DOHH2 (cell line): ENCODE results near the gene TULP1.

ENCODE experiments used
- H3F3A ChIP-seq: fragments of 200-600 bp; sonication (generic), shearing (Covaris generic); 2 replicates; pipeline ENCODE4 v1.6.0; 2016; ENCODE audit warnings: antibody characterized with exemption, mild to moderate bottlenecking; ENCODE audit not compliant: control insufficient read depth, insufficient read depth
- H3K27ac ChIP-seq: fragments of 200-600 bp; sonication (generic); 2 replicates; pipeline ENCODE4 v1.5.1; 2014; ENCODE audit warnings: low read depth, mild to moderate bottlenecking, low read length, moderate library complexity
- H3K27me3 ChIP-seq: fragments of 200-600 bp; sonication (generic); 2 replicates; pipeline ENCODE4 v1.6.1; 2014; ENCODE audit warnings: mild to moderate bottlenecking, low read length, mixed read lengths; ENCODE audit not compliant: control insufficient read depth
- H3K36me3 ChIP-seq: fragments of 200-600 bp; sonication (generic); 2 replicates; pipeline ENCODE4 v1.6.1; 2014; ENCODE audit warnings: mild to moderate bottlenecking, low read length, moderate library complexity, mixed read lengths; ENCODE audit not compliant: control insufficient read depth
- H3K4me1 ChIP-seq: fragments of 200-600 bp; sonication (generic); 2 replicates; pipeline ENCODE4 v1.6.1; 2014; ENCODE audit warnings: mild to moderate bottlenecking, low read length, mixed read lengths; ENCODE audit not compliant: control insufficient read depth
- H3K4me2 ChIP-seq: fragments of 200-600 bp; sonication (generic); 2 replicates; pipeline ENCODE4 v1.6.0; 2014; ENCODE audit warnings: mild to moderate bottlenecking, low read length, moderate library complexity
- H3K4me3 ChIP-seq: fragments of 200-600 bp; sonication (generic); 2 replicates; pipeline ENCODE4 v1.5.1; 2014; ENCODE audit warnings: mild to moderate bottlenecking, low read length, mixed read lengths
- H3K79me2 ChIP-seq: fragments of 200-600 bp; sonication (generic); 2 replicates; pipeline ENCODE4 v1.6.1; 2014; ENCODE audit warnings: mild to moderate bottlenecking, low read length, mixed read lengths; ENCODE audit not compliant: control insufficient read depth
- H3K9me2 ChIP-seq: fragments of 200-600 bp; sonication (generic); replicated peaks from 2 replicates; pipeline ENCODE4 v1.6.1; 2014; ENCODE audit warnings: mild to moderate bottlenecking, low read length, mixed read lengths; ENCODE audit not compliant: control insufficient read depth
- H3K9me3 ChIP-seq: fragments of 200-600 bp; sonication (generic); 2 replicates; pipeline ENCODE4 v1.6.1; 2014; ENCODE audit warnings: antibody characterized with exemption, low read length, mixed read lengths; ENCODE audit not compliant: control insufficient read depth, insufficient read depth
- H4K20me1 ChIP-seq: fragments of 200-600 bp; sonication (generic); 2 replicates; pipeline ENCODE4 v1.6.0; 2014; ENCODE audit warnings: low read depth, mild to moderate bottlenecking, antibody characterized with exemption, low read length, moderate library complexity; ENCODE audit not compliant: control insufficient read depth, insufficient read depth
- EZH2phosphoT487 ChIP-seq: fragments of 200-600 bp; sonication (generic); IDR thresholded peaks from 2 replicates; pipeline ENCODE4 v1.6.1; 2017; ENCODE audit warnings: borderline replicate concordance, mild to moderate bottlenecking, antibody characterized with exemption, low read length, moderate library complexity, mixed read lengths
- TF ChIP-seq, protein P1 (sequence below): fragments of 200-600 bp; sonication (generic); IDR thresholded peaks from one replicate; pipeline ENCODE4 v1.5.1; 2014; ENCODE audit warnings: antibody characterized with exemption, mild to moderate bottlenecking, low read depth, low read length; ENCODE audit not compliant: poor library complexity, severe bottlenecking

TULP1 gene

GRCh38 chr6:35550437-35550836 lies 37.7 kb upstream of the TULP1 start:
- H3K4me1 ChIP-seq, result no peaks in the 10 kb centered on the region
- no peaks in the 10 kb centered on the region for H3K36me3 ChIP-seq
- no peak for TF ChIP-seq EZH2phosphoT487
- TF ChIP-seq, protein P1, sequence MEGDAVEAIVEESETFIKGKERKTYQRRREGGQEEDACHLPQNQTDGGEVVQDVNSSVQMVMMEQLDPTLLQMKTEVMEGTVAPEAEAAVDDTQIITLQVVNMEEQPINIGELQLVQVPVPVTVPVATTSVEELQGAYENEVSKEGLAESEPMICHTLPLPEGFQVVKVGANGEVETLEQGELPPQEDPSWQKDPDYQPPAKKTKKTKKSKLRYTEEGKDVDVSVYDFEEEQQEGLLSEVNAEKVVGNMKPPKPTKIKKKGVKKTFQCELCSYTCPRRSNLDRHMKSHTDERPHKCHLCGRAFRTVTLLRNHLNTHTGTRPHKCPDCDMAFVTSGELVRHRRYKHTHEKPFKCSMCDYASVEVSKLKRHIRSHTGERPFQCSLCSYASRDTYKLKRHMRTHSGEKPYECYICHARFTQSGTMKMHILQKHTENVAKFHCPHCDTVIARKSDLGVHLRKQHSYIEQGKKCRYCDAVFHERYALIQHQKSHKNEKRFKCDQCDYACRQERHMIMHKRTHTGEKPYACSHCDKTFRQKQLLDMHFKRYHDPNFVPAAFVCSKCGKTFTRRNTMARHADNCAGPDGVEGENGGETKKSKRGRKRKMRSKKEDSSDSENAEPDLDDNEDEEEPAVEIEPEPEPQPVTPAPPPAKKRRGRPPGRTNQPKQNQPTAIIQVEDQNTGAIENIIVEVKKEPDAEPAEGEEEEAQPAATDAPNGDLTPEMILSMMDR, result no peak
- H3K27me3 ChIP-seq, result peaks cover 11% of the 10 kb centered on the region; the same call in 1 of the 2 replicates
- H3K9me3 ChIP-seq, result no peaks in the 10 kb centered on the region
- no peaks in the 10 kb centered on the region for H3F3A ChIP-seq
- H4K20me1 ChIP-seq, result no peaks in the 10 kb centered on the region
- no peak overlapping the region for H3K27ac ChIP-seq
- H3K79me2 ChIP-seq, result no peaks in the 10 kb centered on the region
- H3K4me2 ChIP-seq, result no peak overlapping the region
- no peaks in the 10 kb centered on the region for H3K9me2 ChIP-seq
- no peak overlapping the region for H3K4me3 ChIP-seq

DNA sequence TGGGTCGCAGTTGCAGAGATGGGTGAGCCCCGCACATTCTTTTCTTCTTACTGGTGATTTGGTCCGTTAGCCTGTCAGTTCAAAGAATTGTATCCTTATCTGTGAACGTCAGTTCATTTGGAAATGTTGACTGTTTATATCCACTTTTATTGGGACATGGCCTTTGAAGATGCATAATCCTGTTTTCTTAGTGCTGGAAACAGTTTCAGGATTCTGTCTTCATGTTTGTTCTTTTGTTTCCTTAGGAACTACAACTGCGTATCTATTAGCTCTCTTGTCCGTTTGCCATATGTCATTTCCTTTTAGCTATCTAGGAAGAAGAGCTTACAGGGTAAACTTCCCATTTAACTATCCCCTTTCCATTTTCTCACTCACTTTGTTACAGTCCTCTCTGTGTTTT lies 35.0 kb upstream of the TULP1 start:
- H3K27me3 ChIP-seq, result peaks cover 8% of the 10 kb centered on the region; the same call in 1 of the 2 replicates
- no peaks in the 10 kb centered on the region for H3F3A ChIP-seq
- no peaks in the 10 kb centered on the region for H3K4me1 ChIP-seq
- TF ChIP-seq EZH2phosphoT487, result no peak
- TF ChIP-seq, protein P1, result no peak
- H3K4me2 ChIP-seq, result no peak overlapping the region
- no peaks in the 10 kb centered on the region for H3K36me3 ChIP-seq
- no peaks in the 10 kb centered on the region for H3K9me3 ChIP-seq
- no peaks in the 10 kb centered on the region for H3K79me2 ChIP-seq
- H3K9me2 ChIP-seq, result no peaks in the 10 kb centered on the region
- H4K20me1 ChIP-seq, result no peaks in the 10 kb centered on the region
- H3K27ac ChIP-seq, result no peak overlapping the region
- H3K4me3 ChIP-seq, result no peak overlapping the region

DNA sequence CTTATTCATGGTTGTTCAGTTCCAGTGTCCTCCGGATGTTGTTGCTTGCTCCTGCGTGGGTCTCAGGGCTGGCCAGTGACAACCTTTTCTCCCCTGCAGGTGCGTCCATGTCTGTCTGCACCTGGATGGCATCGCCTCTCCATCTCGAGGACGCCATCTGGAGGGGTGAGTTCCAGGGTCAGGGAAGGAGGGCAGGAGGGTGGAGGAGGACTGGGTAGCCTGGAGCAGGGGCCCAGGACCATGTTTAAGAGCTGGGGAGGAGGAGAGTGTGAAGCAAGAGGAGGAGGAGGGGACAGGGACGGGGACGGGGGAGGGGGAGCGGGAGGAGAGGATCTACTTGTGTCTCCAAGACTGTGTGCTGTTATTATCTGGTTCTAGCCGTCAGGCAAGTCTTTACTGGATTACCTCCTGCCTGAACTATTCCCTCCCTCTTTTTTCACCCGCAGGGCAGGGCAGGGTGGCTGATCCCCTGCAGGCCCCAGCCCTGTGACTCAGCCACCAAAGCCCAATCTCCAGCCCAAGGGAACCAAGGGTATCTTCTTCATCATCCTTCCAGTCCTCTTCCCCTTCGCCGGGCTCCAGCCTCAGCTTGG lies 32.2 kb upstream of the TULP1 start:
- H3K4me2 ChIP-seq, result no peak overlapping the region
- H3K27ac ChIP-seq, result no peak overlapping the region

More for the DNA sequence above, 32.2 kb upstream of the TULP1 start:
- Histone ChIP-seq H3K9me3 (no peaks in the 10 kb centered on the region), H3K27me3 (peaks cover 4% of the 10 kb centered on the region; the same call in 1 of the 2 replicates), H3K4me3 (no peak overlapping the region), H3K4me1 (no peaks in the 10 kb centered on the region), H3K36me3 (no peaks in the 10 kb centered on the region), H4K20me1 (no peaks in the 10 kb centered on the region), H3K9me2 (no peaks in the 10 kb centered on the region), H3F3A (no peaks in the 10 kb centered on the region), H3K79me2 (no peaks in the 10 kb centered on the region)
- TF ChIP-seq, protein P1, result no peak
- TF ChIP-seq EZH2phosphoT487, result no peak
